Kidney capillary endothelial cell (primary cell): ENCODE measurements around the gene CCDC3.

Experiments
- DNase-seq: peaks from one replicate; pipeline ENCODE4 v3.0.0-alpha.2; 2018; ENCODE audit warnings: low spot score

Gene CCDC3

GRCh38 chr10:12922117-12922900 lies 79.2 kb downstream of the CCDC3 start:
- no peak for DNase-seq

GRCh38 chr10:12921163-12921562 lies 80.3 kb downstream of the CCDC3 start:
- no peak for DNase-seq

GRCh38 chr10:12919574-12919973 lies 81.9 kb downstream of the CCDC3 start:
- no peak for DNase-seq

GRCh38 chr10:12916587-12916986 lies 84.9 kb downstream of the CCDC3 start:
- DNase-seq, result no peak

GRCh38 chr10:12915637-12916168 lies 85.8 kb downstream of the CCDC3 start:
- no peak for DNase-seq

- no peak for DNase-seq
These were observed 87.4 kb downstream of the CCDC3 start for GRCh38 chr10:12914111-12914510.

- no peak for DNase-seq
These were observed 89.7 kb downstream of the CCDC3 start for GRCh38 chr10:12911795-12912194.

- DNase-seq, result no peak
These were observed 90.7 kb downstream of the CCDC3 start for GRCh38 chr10:12910835-12911234.

- no peak for DNase-seq
These were observed 91.7 kb downstream of the CCDC3 start for GRCh38 chr10:12909836-12910185.

- DNase-seq, result no peak
These were observed 92.2 kb downstream of the CCDC3 start for GRCh38 chr10:12909182-12909835.

GRCh38 chr10:12908773-12909172 lies 92.7 kb downstream of the CCDC3 start:
- no peak for DNase-seq

GRCh38 chr10:12907656-12908055 lies 93.9 kb downstream of the CCDC3 start:
- peak; percentile 9 for DNase-seq

- DNase-seq, result no peak
These were observed 95.4 kb downstream of the CCDC3 start for GRCh38 chr10:12906051-12906541.

GRCh38 chr10:12905067-12905466 lies 96.4 kb downstream of the CCDC3 start:
- DNase-seq, result no peak

- DNase-seq, result no peak
These were observed 98.6 kb downstream of the CCDC3 start for GRCh38 chr10:12902851-12903358.

- DNase-seq, result peak; percentile 53
These were observed 99.4 kb downstream of the CCDC3 start for GRCh38 chr10:12902135-12902572.

- DNase-seq, result no peak
These were observed 102.0 kb downstream of the CCDC3 start for GRCh38 chr10:12899546-12899945.

GRCh38 chr10:12898271-12898670 lies 103.2 kb downstream of the CCDC3 start:
- no peak for DNase-seq

- no peak for DNase-seq
These were observed 104.2 kb downstream of the CCDC3 start for GRCh38 chr10:12897278-12897677.

- no peak for DNase-seq
These were observed 105.3 kb downstream of the CCDC3 start for GRCh38 chr10:12896251-12896650.

- DNase-seq, result no peak
These were observed 108.6 kb downstream of the CCDC3 start for GRCh38 chr10:12892924-12893323.

GRCh38 chr10:12890958-12891357 lies 110.6 kb downstream of the CCDC3 start:
- no peak for DNase-seq

- DNase-seq, result no peak
These were observed 113.0 kb downstream of the CCDC3 start for GRCh38 chr10:12888470-12888869.
